SK-N-SH treated with all-trans-retinoic acid at 6 μM for 48 hours (cell line): ENCODE results near the gene TGFB2.

Experiments
- ATAC-seq: fragments of 200-7000 bp; cut with Tn5 transposase; 3 replicates; pipeline ENCODE4 v1.9.1; 2020; ENCODE audit warnings: mild to moderate bottlenecking, moderate library complexity
- BACH2 ChIP-seq: fragments of 250-450 bp; sonication (Bioruptor Pico); IDR thresholded peaks from 2 replicates; pipeline ENCODE4 v1.9.0; 2021; ENCODE audit warnings: mild to moderate bottlenecking, borderline replicate concordance
- GLIS3 ChIP-seq: fragments of 250-450 bp; sonication (Bioruptor Pico); IDR thresholded peaks from 2 replicates; pipeline ENCODE4 v1.5.0; 2020; ENCODE audit warnings: mild to moderate bottlenecking, moderate library complexity
- SNAI2 ChIP-seq: fragments of 250-450 bp; sonication (Bioruptor Pico); IDR thresholded peaks from 2 replicates; pipeline ENCODE4 v1.5.0; 2020; ENCODE audit warnings: mild to moderate bottlenecking, moderate library complexity
- ZNF565 ChIP-seq: fragments of 450-650 bp; formaldehyde crosslinking; conservative IDR thresholded peaks from 2 replicates; pipeline ENCODE4 v1.5.0; 2020; ENCODE audit warnings: low read depth, mild to moderate bottlenecking, moderate library complexity

The TGFB2 gene

DNA sequence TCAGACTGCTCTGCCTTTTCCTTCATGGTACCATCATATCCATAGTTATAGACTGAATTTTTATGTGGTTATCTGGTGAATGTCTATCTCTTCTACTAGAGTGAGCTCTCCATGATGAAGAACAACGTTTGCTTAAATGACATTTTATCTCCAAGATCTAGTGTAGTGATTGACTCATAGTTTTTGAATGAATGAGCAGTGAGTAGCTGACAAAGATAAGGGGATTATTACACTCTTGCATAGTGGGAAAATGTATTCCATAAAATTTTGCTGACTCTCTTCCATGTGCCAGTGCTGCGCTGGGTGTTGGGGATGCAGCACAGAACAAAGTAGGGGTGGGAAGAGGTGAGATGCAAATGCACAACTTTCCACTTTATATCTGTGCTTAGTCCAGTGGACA is 147.7 kb downstream of the TGFB2 start (continued):
- TF ChIP-seq SNAI2 (CRISPR knock-in tag) (no peak), GLIS3 (no peak)
- TF ChIP-seq, all 23 proteins: peak for 0

DNA sequence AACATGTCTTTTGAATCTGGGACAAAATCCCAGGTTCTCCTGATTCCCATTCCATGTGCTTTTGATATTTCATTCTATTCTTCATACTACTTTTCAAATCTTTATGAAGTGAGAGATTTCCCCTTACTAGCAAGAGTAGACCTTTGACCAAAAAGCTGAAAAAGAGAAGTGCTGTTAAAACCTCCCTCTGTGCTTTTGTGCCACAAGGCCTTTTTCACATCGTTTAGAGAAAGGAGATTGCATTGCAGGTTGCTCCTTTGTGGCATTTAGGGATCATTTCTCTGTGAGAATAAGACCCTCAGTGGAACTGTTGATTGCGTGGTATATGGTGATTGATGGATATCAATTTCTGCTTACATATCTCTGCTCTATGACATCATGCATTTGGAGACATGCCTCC is 148.8 kb downstream of the TGFB2 start:
- TF ChIP-seq BACH2 (CRISPR knock-in tag): no peak
- no peak for TF ChIP-seq ZNF565 (CRISPR knock-in tag)
- ATAC-seq: no peak
